Hematopoietic multipotent progenitor cell treated with erythropoietin and hydrocortisone succinate and interleukin-3 and kit ligand, for 4 days (in vitro differentiated cells): Measurements from ENCODE around the gene LRRC8D.

Experiments
- DNase-seq: peaks from one replicate; pipeline ENCODE4 v3.0.0-alpha.2; 2015

LRRC8D gene

GRCh38 chr1:89942825-89943658 lies 122.2 kb downstream of the LRRC8D start:
- DNase-seq: peak; percentile 28

GRCh38 chr1:89943846-89944781 lies 123.3 kb downstream of the LRRC8D start:
- DNase-seq: no peak

- no peak for DNase-seq
These were observed 125.1 kb downstream of the LRRC8D start for GRCh38 chr1:89945852-89946476.

GRCh38 chr1:89946532-89946931 lies 125.7 kb downstream of the LRRC8D start:
- no peak for DNase-seq

- DNase-seq: no peak
These were observed 128.0 kb downstream of the LRRC8D start for GRCh38 chr1:89948722-89949345.

GRCh38 chr1:89949991-89950624 lies 129.3 kb downstream of the LRRC8D start:
- no peak for DNase-seq

GRCh38 chr1:89950703-89951102 lies 129.9 kb downstream of the LRRC8D start:
- no peak for DNase-seq

GRCh38 chr1:89951766-89952604 lies 131.2 kb downstream of the LRRC8D start:
- DNase-seq: no peak

- DNase-seq: no peak
These were observed 131.8 kb downstream of the LRRC8D start for GRCh38 chr1:89952605-89953130.

- DNase-seq: peak; percentile 81
These were observed 132.3 kb downstream of the LRRC8D start for GRCh38 chr1:89953131-89953626.

GRCh38 chr1:89953929-89954328 lies 133.1 kb downstream of the LRRC8D start:
- DNase-seq: no peak

- no peak for DNase-seq
These were observed 133.6 kb downstream of the LRRC8D start for GRCh38 chr1:89954401-89954800.

- no peak for DNase-seq
These were observed 134.7 kb downstream of the LRRC8D start for GRCh38 chr1:89955311-89956205.

GRCh38 chr1:89957107-89957506 lies 136.3 kb downstream of the LRRC8D start:
- peak; percentile 25 for DNase-seq

GRCh38 chr1:89958851-89959654 lies 138.2 kb downstream of the LRRC8D start:
- DNase-seq: no peak

- DNase-seq: no peak
These were observed 138.9 kb downstream of the LRRC8D start for GRCh38 chr1:89959719-89960118.

GRCh38 chr1:89962024-89962741 lies 141.4 kb downstream of the LRRC8D start:
- peak; percentile 32 for DNase-seq

- no peak for DNase-seq
These were observed 141.9 kb downstream of the LRRC8D start for GRCh38 chr1:89962742-89963075.
